GM12892 (cell line): ENCODE measurements around the gene KNTC1.
A peak's percentile ranks its signal among the peaks of the same experiment; 100 is the strongest.

Source experiments
- POLR2A ChIP-seq: IDR thresholded peaks from 2 replicates; pipeline ENCODE4 v1.6.1; 2011; ENCODE audit warnings: low read depth, low read length, control low read depth
- POLR2AphosphoS5 ChIP-seq: IDR thresholded peaks from 2 replicates; pipeline ENCODE4 v1.6.1; 2011; ENCODE audit warnings: low read depth, low read length, control low read depth

GRCh38 chr12:122513660-122514059, 13.4 kb upstream of the KNTC1 start:
- 0 out of 2 replicates have a peak, but pooled peaks have one; percentile 34 for TF ChIP-seq POLR2AphosphoS5
- TF ChIP-seq POLR2A = 0 out of 2 replicates have a peak, but pooled peaks have one; percentile 29
